Psoas muscle (tissue), 8 donors: ENCODE data around the gene KIF3A. TPM values are rescaled to one million over a fixed set of nuclear protein-coding genes. Genes with fewer than 3 reads are reported as not detected.
A peak's percentile ranks its signal among the peaks of the same experiment; 100 is the strongest.

ENCODE experiments used
- ATAC-seq, 4 donors: fragments of 200-7000 bp; cut with Tn5 transposase; one replicate each; pipeline ENCODE4 v1.9.1; 2020; ENCODE audit warnings: moderate library complexity in 3 of 4, mild to moderate bottlenecking in 2 of 4
- DNase-seq, 2 donors: peaks; one replicate each; pipeline ENCODE4 v3.0.0-alpha.2; 2020
- H3K27ac ChIP-seq: fragments of 200-600 bp; one replicate; pipeline ENCODE4 v1.8.0; 2022
- H3K27me3 ChIP-seq, 3 donors: fragments of 200-600 bp in 1 of 3; one replicate each; pipeline versions ENCODE4 v1.6.1 to v1.8.0; 2013 to 2022; ENCODE audit warnings: low read length in 2 of 3, mild to moderate bottlenecking in 2 of 3, moderate library complexity in 1 of 3; ENCODE audit not compliant: insufficient read depth in 3 of 3
- H3K36me3 ChIP-seq, 2 donors: fragments of 200-600 bp in 1 of 2; one replicate each; pipeline versions ENCODE4 v1.6.1 to v1.8.0; 2013 to 2022; ENCODE audit warnings: low read depth in 1 of 2, mild to moderate bottlenecking in 1 of 2, moderate library complexity in 1 of 2; ENCODE audit not compliant: insufficient read depth in 1 of 2
- H3K4me1 ChIP-seq: fragments of 200-600 bp; one replicate; pipeline ENCODE4 v1.8.0; 2022
- H3K4me3 ChIP-seq: fragments of 200-600 bp; one replicate; pipeline ENCODE4 v1.8.0; 2022; ENCODE audit warnings: mild to moderate bottlenecking
- H3K9me3 ChIP-seq: fragments of 200-600 bp; one replicate; pipeline ENCODE4 v1.8.0; 2022
- CTCF ChIP-seq: fragments of 200-600 bp; IDR thresholded peaks from one replicate; pipeline ENCODE4 v1.8.0; 2022; ENCODE audit warnings: antibody characterized with exemption
- WGBS, 3 donors: extraction: QIAGEN DNeasy Blood & Tissue Kit; methylation state at CpG; one replicate each; pipeline versions ENCODE4 v1.1.6 to v1.1.7; 2013; 5-methylcytosine and 5-hydroxymethylcytosine counted together
- intact Hi-C, 2 donors: fragments of 100-400 bp; cut with DNase I; formaldehyde crosslinking; loops; one replicate each; pipeline versions ENCODE4 v1.11.0 to v1.14.2; 2022
- polyA plus RNA-seq, 3 donors: library from polyadenylated mRNA; stranded (reverse); fragments of 200-250 nt; gene quantifications; one replicate each; pipeline ENCODE4 v1.2.3, GENCODE V29; 2013
- total RNA-seq, 4 donors: library from RNA; stranded (reverse); fragmentation: NEBNext Ultra II Directional in 2 of 4; extraction: Animal tissue kit (Norgen Biotek cat#: 25700) in 2 of 4; gene quantifications; one replicate each; pipeline versions ENCODE4 v1.2.1 to v1.2.4, GENCODE V29; 2021 to 2023
- donor health status: healthy with polysubstance abuse.
- donor health status: DM: no; HTN: no; CAD: no; lungs with moderate emphysema.
- donor health status: Bipolar disorder and iron deficiency.
- donor health status: healthy.
- donor health status: DM: yes; HTN: yes; CAD: no.
- donor health status: DM: no; HTN: no; CAD: no.
- donor health status: DM: no; HTN: no; CAD: no.
- donor health status: DM: yes; HTN: yes; CAD: no.

Gene KIF3A
- total and polyA plus RNA-seq, 7 donors: 2.5 to 8.0 (median 4.3) TPM

- no peaks in the 10 kb centered on the region for H3K27me3 ChIP-seq
- WGBS, 3 donors: 50 to 82% (median 73%) methylated on average over 4 of the region's 4 CpGs
- intact Hi-C loops: no loop called here
Observed at GRCh38 chr5:132778129-132778528, 40.8 kb upstream of the KIF3A start.

GRCh38 chr5:132777209-132778069 lies 40.1 kb upstream of the KIF3A start, which contains the start of gene SEPTIN8:
TSS of gene SEPTIN8 (minus strand) at chr5:132777239. CDS start at chr5:132777137, 102 bp downstream.
- peaks cover 3% of the 10 kb centered on the region for H3K4me1 ChIP-seq
- peak; percentile 60 to 81 (median 69) for ATAC-seq
- WGBS, 3 donors: 1 to 2% (median 1%) methylated on average over 42 to 82 of the region's 82 CpGs

More at GRCh38 chr5:132778129-132778528, 40.8 kb upstream of the KIF3A start:
- H3K9me3 ChIP-seq: no peaks in the 10 kb centered on the region
- ATAC-seq (no peak), DNase-seq (no peak)
- H3K4me3 ChIP-seq: peak overlapping the region; percentile 94
- no peak overlapping the region for H3K27ac ChIP-seq
- peaks cover 3% of the 10 kb centered on the region for H3K4me1 ChIP-seq
- no peaks in the 10 kb centered on the region for H3K36me3 ChIP-seq
- TF ChIP-seq CTCF: no peak

DNA sequence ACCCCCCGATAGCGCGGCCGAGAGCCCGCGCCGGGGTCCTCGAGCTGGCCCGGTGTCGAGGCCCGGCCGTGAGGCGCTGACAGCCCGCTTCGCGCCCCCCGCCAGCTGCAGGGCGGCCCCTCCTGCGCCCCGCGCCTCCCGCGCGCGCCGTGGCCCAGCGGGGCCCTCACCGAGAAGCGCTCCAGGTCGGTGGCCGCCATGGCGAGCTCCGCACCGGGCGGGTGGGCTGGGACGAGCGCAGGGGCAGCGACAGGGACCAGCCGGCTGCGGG lies 39.5 kb upstream of the KIF3A start:
- Histone ChIP-seq H3K27ac (peak overlapping the region; percentile 72), H3K4me1 (peaks cover 5% of the 10 kb centered on the region), H3K4me3 (peak overlapping the region; percentile 94), H3K36me3 (no peaks in the 10 kb centered on the region), H3K27me3 (no peaks in the 10 kb centered on the region), H3K9me3 (no peaks in the 10 kb centered on the region)
- no peak for DNase-seq
- intact Hi-C loops: no loop called here
- 0 to 2% (median 0%) methylated on average over 9 to 40 of the region's 40 CpGs for WGBS, 3 donors
- peak in 3 of 4 donors; percentile 4 to 25 (median 15) for ATAC-seq
- no peak for TF ChIP-seq CTCF

More at GRCh38 chr5:132777209-132778069, 40.1 kb upstream of the KIF3A start, which contains the start of gene SEPTIN8:
- Histone ChIP-seq H3K36me3 (no peaks in the 10 kb centered on the region), H3K27me3 (no peaks in the 10 kb centered on the region), H3K27ac (peak within 1 kb of the TSS; percentile 72), H3K4me3 (peak within 1 kb of the TSS; percentile 94), H3K9me3 (no peaks in the 10 kb centered on the region)
- TF ChIP-seq CTCF: no peak
- intact Hi-C loops: no loop called here
- DNase-seq: peak; percentile 69 to 78

DNA sequence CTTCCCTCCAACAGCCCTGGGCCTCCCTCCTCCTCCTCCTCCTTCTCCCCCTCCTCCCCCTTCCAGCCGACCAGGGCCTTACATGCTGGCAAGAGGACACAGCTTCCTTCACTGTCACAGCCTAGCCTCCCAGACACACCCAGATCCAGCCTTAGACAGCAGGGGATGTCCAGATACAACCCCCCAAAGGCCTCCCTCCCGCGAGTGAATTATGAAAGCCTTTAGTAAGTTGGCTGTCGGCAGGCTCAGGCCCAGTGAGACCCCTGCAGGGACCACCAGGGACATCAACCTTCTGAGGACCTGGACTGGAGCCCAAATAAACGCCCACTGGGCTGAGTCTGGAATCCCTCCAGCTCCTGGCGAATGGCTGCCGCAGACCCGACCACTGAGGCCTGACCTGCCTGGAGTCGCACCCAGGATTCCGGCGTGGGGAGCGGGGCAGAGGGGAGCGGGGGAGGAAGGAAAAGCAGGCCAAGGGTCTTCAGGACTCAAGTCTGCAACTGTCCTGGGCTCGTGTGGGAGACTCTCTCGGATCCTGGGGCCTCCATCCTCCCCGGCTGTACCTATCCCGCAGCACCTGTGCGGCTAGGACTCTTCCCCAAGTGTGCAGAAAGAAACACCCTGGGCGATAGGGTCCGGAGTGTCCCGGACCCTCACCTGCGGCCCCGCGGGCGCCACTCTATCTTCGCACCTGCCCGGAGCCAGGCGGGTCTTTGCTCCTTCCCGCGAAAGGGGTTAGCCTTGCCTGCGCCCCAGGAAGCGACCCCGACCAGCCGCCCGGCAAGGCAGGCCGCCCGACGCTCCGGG lies 39.0 kb upstream of the KIF3A start:
- Histone ChIP-seq H3K27me3 (no peaks in the 10 kb centered on the region), H3K4me1 (peaks cover 6% of the 10 kb centered on the region), H3K9me3 (no peaks in the 10 kb centered on the region), H3K27ac (peak overlapping the region; percentile 72), H3K36me3 (no peaks in the 10 kb centered on the region), H3K4me3 (peak overlapping the region; percentile 94)
- peak in 2 of 4 donors; percentile 33 to 41 for ATAC-seq
- intact Hi-C loops: no loop called here
- whole genome bisulfite sequencing, 3 donors: 5 to 9% (median 7%) methylated on average over 29 to 39 of the region's 39 CpGs
- DNase-seq: peak; percentile 33 to 64
- no peak for TF ChIP-seq CTCF
